ENCODE measurements around the gene FAM120AOS.

DNA sequence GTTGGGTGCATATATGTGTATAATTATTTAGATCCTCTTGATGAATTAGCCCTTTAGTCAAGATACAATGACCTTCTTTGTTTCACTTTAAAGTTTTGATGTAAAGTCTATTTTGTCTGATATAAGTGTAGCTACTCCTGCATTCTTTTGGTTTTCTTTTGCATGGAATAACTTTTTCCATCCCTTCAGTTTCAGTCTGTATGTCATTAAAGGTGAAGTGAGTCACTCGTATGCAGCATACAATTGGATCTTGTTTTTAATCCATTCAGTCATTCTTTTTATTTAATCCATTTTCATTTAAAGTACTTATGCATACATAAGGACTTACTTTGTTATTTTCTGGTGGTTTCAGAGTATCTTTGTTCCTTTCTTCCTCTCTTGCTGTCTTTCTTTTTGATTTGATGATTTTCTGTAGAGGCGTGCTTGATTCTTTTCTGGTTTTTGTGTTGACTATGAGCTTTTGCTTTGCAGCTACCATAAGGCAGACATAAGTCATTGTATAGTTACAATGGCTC is 38.1 kb downstream of the FAM120AOS start:
- TF ChIP-seq CTCF (IDR thresholded peaks at IDR 0.05) (no peak), ZFX (IDR thresholded peaks at IDR 0.05; ENCODE audit: borderline replicate concordance) (no peak)
